Gastroesophageal sphincter (tissue), 3 donors: ENCODE measurements around the gene MCC.

ENCODE experiments used
- CTCF ChIP-seq, 4 experiments: fragments of 200-600 bp in 2 of 4; fragments of 450-650 bp in 2 of 4; sonication (generic) in 1 of 4; IDR thresholded peaks; one replicate each; pipeline ENCODE4 v1.5.1; 2017 to 2019; ENCODE audit warnings: antibody characterized with exemption in 4 of 4, mild to moderate bottlenecking in 2 of 4, moderate library complexity in 2 of 4
- EP300 ChIP-seq: sonication (generic); formaldehyde crosslinking; IDR thresholded peaks from one replicate; pipeline ENCODE4 v1.6.1; 2017; ENCODE audit warnings: antibody characterized with exemption, mild to moderate bottlenecking
- POLR2A ChIP-seq, 2 donors: fragments of 450-650 bp; IDR thresholded peaks; one replicate each; pipeline ENCODE4 v1.6.1; 2017; ENCODE audit warnings: antibody characterized with exemption in 2 of 2, mild to moderate bottlenecking in 2 of 2, moderate library complexity in 1 of 2
- POLR2AphosphoS5 ChIP-seq: sonication (generic); formaldehyde crosslinking; IDR thresholded peaks from one replicate; pipeline ENCODE4 v1.6.1; 2017; ENCODE audit warnings: antibody characterized with exemption

- no peak for TF ChIP-seq CTCF (IDR thresholded peaks at IDR 0.05)
- no peak for TF ChIP-seq POLR2A (IDR thresholded peaks at IDR 0.05)
- TF ChIP-seq POLR2AphosphoS5: no peak
- TF ChIP-seq EP300: no peak
Measured at GRCh38 chr5:113505181-113505580, 16.9 kb upstream of the MCC start.
